ENCODE measurements around the gene TNS1.

DNA sequence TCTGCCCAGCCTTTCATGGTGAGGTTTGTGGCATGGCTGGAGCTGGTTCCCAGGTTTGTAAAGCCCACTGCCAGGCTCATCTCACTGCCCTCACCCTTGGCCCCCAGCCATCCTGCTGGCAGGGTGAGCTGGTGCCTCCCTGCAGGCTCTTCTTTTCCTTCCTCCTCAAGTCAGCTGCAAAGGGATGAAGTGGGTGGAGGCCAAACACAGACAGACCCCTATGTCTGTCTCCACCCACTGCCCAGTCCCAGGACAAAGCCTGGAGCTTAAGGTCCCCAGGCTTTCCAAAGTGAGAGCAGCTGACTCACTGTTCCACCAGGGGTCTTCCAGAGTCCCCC lies 92.0 kb downstream of the TNS1 start:
- TF ChIP-seq, protein P1, sequence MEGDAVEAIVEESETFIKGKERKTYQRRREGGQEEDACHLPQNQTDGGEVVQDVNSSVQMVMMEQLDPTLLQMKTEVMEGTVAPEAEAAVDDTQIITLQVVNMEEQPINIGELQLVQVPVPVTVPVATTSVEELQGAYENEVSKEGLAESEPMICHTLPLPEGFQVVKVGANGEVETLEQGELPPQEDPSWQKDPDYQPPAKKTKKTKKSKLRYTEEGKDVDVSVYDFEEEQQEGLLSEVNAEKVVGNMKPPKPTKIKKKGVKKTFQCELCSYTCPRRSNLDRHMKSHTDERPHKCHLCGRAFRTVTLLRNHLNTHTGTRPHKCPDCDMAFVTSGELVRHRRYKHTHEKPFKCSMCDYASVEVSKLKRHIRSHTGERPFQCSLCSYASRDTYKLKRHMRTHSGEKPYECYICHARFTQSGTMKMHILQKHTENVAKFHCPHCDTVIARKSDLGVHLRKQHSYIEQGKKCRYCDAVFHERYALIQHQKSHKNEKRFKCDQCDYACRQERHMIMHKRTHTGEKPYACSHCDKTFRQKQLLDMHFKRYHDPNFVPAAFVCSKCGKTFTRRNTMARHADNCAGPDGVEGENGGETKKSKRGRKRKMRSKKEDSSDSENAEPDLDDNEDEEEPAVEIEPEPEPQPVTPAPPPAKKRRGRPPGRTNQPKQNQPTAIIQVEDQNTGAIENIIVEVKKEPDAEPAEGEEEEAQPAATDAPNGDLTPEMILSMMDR (IDR thresholded peaks at IDR 0.05; ENCODE audit: low read length), result no peak
- no peak for TF ChIP-seq EZH2phosphoT487 (IDR thresholded peaks at IDR 0.05; ENCODE audit: low read length)
- no peak for TF ChIP-seq EZH2 (optimal IDR thresholded peaks at IDR 0.05; ENCODE audit: low read depth, low read length)

All from MM.1S (cell line).